ENCODE data around the gene PARD6G.

DNA sequence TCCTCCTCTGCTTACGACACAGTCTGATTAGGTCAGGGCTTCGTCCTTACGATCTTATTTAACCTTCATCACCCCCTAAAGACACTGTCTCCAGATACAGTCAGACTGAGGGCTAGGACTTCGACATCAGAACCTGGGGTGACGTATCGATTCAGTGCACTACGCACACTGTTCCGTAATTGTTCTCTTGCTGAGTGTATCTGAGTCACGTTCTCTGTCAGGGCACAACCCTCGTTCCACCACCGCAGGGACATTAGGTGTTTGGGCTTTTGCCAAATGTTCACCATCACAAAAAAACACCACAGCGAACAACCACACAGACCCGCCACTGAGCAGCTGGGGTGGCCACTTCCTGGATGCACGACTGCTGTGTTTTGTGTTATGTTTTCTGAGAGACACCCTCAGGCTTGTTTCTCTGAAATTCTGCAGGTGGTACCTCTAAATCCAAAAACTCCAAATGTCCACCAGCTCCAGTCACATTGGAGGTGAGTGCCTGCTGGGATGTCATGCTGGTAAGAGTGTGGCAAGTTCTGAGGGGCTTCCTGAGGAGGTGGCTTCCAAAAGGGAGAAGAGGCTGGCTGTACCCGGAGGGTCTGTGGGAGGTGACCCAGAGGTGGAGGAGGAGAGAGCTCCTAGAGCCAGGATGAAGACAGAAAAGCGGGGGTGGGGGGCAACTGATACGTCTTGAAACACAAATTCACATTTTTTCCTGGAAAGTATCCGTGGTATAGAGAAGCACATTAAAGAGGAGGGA lies 71.7 kb downstream of the PARD6G start:
- TF ChIP-seq, protein P1, sequence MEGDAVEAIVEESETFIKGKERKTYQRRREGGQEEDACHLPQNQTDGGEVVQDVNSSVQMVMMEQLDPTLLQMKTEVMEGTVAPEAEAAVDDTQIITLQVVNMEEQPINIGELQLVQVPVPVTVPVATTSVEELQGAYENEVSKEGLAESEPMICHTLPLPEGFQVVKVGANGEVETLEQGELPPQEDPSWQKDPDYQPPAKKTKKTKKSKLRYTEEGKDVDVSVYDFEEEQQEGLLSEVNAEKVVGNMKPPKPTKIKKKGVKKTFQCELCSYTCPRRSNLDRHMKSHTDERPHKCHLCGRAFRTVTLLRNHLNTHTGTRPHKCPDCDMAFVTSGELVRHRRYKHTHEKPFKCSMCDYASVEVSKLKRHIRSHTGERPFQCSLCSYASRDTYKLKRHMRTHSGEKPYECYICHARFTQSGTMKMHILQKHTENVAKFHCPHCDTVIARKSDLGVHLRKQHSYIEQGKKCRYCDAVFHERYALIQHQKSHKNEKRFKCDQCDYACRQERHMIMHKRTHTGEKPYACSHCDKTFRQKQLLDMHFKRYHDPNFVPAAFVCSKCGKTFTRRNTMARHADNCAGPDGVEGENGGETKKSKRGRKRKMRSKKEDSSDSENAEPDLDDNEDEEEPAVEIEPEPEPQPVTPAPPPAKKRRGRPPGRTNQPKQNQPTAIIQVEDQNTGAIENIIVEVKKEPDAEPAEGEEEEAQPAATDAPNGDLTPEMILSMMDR (IDR thresholded peaks at IDR 0.05): no peak
- TF ChIP-seq POLR2A (IDR thresholded peaks at IDR 0.05): no peak
- TF ChIP-seq POLR2AphosphoS5 (IDR thresholded peaks at IDR 0.05): no peak
